ENCODE results near the gene ARHGEF40.

The ARHGEF40 gene

DNA sequence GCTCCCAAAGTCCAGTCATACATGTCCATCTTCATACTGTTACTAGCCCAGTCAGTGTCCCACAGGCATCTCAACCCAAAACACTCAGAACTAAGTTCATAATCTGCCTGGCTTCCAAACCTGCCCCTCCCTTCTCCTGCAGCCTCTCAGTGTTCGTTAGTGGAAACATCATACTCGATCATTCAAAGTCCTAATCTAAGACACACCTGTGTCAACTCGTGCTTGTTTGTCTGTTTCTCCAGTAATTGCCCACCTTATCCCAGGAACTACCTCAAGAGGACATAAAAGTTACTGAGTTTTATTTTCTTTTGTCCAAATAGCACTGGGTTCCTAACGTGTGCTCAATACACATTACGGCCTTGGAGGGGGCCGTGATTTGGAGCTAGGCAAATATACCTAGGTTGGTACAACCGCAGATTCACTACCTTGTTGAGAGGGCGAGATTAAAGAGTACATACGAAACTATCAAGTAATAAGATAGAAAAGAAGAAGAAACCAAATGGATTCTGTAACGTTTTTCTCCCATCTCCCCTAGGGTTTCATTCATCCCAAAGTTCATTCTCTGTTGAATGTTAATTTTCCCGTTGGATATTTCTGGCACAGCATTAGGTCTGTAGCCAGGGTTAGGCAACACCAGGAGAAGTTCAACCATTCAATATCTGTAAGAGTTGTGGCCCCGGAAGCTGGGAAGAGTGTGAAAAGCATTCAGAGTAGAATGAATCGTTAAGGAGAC lies 9.3 kb upstream of the ARHGEF40 start:
- no peak for DNase-seq

DNA sequence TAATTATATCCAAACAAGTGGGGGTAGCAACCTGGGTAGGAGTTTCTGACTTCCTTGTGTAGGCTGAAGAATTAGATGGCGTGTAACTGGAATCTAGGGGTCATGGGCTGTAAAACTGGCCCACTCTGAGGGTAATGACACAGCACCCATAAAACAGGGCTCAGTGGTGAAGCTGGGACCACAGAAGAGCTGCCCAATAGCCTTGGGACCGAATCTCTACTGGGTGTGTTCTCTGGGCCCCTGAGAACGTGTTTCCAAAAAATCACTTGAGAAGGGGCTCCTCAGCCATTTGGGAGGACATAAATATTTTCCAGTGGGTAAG lies 8.8 kb upstream of the ARHGEF40 start:
- no peak for DNase-seq

DNA sequence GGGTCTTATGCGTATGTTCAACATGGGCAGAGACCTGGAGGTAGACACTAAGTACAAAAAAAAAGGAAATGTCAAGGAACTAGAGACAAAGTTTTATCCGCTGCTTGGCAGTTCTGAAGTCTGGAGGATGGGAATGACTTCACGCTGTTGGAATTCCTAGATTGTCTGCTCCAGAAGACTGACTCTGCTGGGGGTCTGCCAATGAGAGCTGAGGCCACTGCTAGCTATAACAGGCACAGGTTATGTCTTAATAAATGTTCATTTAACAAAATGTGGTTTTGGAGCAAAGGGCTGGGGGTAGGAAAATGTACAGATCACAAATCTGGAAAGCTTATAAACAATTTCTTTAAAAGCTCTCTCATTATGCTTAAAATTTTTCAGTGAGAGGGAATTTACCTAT lies 6.6 kb upstream of the ARHGEF40 start:
- no peak for DNase-seq

DNA sequence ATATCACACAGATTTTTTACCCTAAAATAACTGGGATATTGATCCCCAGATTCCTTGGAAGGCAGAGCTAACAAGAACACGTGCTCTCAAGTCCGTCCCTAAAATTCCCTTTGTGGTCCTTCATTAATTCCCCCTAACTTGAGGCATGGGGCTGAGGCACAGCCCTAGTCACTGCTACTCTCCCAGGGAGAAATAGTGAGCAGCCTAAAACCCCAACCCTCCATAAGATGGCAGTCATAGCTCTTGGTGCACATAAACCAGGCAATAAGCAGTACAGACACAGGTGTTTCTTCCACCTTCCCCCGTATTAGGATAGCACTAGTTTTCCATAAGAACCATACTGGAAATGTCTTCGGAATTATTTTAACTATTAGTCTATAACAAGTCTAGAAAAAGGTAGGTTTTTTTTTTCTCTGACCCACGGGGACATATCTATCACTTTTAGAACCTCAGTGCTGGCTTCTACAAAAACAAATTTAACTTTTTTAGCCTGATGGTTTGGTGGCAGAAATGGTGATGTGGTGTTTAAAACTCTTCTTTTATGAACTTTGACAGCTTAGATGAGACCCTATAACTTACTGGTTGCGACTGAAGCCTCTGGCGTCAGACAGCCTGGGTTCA lies 3.1 kb upstream of the ARHGEF40 start:
- no peak for DNase-seq

DNA sequence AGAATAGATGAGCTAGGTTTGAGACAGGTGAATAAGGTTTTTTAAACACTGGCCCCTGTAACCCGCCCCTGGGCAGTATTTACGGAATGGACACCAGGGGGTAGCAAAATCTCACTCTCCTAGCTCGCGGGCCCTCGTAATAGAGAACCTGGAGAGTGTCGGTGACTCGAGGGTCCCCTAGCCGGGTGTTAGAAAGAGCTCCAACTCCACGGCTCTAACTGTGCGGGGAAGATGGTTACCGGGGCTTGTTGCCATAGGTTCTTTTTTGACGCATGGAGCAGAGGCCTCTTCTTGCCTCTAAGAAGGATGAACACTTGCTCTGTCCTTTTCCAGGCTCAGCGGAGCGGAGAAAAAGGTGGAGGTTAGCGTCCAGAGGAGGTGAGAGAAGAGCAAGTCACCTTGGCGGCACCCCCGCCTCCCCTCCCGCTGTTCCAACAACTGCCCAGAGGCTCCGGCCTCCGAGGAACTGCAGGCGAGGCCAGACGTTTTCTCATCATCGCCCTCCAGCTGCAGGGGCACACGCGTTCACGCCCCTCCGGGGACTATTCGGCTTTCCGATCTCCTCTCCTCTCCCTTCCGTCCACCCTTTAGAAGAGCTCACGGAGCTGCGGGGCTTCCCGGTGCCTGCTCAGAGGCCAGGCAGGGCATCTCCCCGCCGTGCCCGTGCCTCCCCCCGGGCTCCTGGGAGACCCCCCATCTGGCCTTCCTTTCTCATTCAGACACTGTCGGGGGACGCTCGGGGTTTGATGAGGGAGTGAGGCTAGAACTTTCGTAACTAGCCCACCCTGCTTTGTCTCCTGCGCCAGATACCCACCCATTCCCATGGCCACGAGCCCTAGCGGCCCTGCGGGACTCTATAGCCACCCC lies 1.4 kb upstream of the ARHGEF40 start:
- DNase-seq: peak in 1 of 2 experiments; percentile 47

DNA sequence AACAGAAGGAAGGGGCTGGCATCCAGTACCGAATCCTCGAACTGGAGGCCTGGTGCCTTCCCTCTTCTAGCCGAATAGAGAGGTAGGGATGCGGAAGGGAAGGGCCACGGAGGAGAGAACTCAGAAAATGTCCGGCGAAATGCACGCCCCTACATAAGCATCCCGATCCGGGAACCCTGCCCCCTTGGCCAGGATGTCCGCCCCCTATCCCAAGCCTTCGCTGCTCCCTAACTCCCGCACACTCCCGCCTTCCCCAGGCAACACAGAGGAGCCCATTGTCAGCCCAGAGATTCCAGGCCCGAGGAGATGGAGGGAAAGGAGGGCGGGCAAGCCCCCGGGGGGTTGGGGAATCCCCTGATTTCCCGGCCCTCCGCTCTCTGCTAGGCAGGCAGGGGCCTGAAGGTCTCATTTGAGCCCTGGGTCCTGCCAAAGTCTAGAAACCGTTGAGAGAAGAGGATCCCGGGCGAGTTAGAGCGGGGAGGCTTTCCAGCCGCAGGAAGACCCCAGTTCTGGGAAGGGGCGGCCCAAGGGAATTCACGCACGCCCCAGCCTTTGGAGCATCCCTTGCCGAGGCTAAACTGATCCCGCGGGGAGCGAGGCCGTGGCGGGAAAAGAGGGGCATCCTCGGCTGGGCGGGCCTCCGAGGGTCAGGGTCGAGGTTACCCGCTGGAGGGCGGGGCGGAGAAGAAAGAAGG lies 569 bp upstream of the ARHGEF40 start:
- DNase-seq: no peak

DNA sequence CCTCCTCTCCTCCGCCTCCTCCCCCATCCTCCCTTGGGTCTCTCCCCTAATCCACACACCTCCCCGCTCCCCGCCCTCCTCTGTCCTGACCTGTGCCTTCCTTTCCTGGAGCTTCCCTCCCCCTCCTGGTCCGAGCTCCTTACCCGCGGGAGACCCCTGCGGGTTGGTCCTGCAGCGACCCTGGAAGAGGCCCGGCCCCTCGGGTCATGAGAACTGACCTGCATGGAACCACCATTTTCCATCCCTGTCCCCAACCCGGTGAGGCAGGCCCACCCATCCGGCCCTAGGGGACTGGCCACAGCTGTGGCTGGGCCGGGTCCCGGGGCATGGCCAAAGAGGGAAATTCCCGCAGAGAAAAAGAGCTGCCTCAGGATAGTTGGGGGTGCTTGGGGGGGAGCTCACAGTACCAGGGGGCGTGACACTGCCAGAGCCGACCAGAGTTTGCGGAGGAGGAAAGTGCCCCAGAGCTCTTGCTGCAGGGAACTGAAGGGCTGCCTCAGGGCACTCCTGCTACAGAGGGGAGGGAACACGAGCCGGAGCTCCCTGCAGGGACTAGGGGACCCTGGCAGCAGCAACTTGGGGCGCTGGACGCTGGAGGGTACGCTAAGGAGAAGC lies 613 bp downstream of the ARHGEF40 start:
- DNase-seq: no peak

DNA sequence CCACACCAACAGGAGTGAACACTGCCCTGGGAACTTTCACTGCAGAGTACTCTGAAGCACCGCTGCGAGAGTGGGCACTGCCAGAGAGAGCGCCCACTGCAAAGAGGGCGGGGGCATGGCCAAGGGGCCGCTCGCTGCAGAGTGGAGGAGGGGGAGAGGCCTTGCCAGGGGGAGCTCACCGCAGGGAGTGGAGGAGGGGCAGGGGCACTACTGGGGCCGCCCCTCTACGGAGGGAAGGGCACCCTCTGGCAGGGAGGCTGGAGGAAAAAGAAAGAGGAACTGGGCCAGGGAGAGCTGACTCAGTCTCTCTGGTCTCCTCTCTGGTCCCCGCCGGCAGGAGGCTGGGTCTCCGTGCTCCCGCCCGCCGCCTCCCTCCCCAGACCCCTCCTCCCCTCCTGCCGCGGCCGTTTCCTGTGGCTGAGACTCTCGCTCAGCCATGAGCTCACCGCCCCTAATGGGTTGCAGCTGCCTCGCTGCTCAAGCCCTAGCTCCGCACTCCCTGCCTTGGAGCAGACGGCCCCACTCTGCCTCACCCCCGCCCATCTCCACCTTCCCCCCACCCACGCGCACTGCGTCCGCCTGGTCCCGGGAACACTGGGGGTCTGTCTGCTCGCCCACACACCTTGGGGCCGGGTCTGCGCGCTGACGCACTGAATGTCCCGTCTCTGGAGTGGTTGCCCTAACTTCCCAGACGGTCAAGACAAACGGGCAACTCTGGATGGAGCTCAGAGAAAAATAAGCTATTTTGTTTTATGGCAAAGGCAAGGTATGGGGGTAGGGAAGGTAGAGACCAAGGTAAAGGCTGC lies 1.3 kb downstream of the ARHGEF40 start:
- no peak for DNase-seq

DNA sequence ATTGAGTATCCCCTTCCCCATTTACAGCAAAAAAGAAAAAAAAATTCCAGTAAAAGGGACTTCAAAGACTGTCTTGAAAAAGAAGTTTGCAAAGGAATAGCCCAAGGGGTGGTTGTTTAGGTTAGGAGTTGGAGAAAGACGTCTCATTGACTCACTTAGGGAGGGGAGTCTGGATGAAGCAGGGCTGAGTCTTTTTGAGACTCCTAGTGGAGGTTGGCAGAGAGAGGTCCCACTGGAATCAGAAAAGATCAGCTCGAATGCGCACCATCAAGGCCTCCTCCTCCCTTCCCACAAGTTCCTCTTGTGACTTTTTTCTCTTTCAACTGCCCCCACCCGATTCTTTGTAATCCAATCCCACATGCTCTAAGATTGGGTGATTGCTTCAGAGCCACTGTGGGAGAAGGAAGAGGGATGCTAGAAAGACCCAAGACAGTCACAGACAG lies 1.9 kb downstream of the ARHGEF40 start:
- DNase-seq: no peak

DNA sequence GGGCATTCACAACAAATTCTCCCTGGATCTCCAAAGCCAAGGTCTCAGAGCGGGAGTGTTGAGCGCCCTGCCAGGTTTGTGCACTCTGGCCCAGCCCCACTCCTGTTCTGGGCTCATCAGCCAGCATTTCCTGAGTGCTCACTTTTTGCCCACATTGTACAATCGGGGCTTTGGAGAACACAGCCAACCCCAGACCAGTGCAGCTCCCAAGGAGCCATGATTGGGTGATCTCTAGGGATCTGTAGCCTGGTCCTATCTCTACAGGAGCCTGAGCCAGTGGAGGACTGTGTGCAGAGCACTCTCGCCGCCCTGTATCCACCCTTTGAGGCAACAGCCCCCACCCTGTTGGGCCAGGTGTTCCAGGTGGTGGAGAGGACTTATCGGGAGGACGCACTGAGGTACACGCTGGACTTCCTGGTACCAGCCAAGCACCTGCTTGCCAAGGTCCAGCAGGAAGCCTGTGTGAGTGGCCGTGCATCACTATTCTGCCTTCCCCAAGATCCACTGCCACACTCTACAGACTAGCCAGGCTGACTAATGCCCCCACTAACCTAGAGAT lies 2.8 kb downstream of the ARHGEF40 start:
- DNase-seq: no peak

DNA sequence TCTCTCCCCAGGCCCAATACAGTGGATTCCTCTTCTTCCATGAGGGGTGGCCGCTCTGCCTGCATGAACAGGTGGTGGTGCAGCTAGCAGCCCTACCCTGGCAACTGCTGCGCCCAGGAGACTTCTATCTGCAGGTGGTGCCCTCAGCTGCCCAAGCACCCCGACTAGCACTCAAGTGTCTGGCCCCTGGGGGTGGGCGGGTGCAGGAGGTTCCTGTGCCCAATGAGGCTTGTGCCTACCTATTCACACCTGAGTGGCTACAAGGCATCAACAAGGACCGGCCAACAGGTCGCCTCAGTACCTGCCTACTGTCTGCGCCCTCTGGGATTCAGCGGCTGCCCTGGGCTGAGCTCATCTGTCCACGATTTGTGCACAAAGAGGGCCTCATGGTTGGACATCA lies 3.8 kb downstream of the ARHGEF40 start:
- no peak for DNase-seq

DNA sequence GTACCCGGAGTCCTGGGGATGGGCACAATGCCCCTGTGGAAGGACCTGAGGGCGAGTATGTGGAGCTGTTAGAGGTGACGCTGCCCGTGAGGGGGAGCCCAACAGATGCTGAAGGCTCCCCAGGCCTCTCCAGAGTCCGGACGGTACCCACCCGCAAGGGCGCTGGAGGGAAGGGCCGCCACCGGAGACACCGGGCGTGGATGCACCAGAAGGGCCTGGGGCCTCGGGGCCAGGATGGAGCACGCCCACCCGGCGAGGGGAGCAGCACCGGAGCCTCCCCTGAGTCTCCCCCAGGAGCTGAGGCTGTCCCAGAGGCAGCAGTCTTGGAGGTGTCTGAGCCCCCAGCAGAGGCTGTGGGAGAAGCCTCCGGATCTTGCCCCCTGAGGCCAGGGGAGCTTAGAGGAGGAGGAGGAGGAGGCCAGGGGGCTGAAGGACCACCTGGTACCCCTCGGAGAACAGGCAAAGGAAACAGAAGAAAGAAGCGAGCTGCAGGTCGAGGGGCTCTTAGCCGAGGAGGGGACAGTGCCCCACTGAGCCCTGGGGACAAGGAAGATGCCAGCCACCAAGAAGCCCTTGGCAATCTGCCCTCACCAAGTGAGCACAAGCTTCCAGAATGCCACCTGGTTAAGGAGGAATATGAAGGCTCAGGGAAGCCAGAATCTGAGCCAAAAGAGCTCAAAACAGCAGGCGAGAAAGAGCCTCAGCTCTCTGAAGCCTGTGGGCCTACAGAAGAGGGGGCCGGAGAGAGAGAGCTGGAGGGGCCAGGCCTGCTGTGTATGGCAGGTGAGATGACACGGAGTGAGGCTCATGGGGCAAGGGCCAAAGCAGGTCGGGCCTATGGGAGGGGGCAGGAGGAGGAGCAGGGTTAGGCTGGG lies 4.5 kb downstream of the ARHGEF40 start:
- no peak for DNase-seq

DNA sequence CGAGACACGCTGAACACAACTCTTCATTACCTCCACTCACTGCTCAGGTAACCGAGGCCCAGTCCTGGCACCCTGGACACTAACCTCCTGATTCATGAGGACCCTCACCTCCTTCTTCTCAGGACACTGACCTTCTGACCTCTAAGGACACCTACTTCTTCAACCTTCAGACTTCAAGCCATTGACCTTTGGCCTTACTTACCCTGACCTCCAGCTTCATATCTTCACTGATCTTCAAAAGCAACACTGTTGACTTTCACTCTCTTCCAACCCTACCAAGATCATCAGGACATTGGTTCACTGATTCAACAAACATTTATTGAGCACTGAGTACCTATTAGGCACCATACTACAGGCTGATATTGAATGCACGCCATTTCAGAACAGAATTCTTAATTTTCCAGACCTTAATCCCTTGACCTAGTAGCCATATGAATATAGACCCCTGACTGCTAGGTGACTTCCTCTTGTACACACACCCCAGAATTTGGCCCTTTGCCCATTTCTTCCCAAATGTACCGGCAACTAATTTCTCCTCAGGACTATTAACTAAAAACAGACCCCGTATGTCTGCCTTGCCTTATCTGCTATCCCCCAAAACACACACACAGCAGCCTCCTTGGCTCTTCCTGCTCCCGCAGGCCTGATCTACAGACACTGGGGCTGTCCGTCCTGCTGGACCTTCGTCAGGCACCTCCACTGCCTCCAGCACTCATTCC lies 5.8 kb downstream of the ARHGEF40 start:
- no peak for DNase-seq

DNA sequence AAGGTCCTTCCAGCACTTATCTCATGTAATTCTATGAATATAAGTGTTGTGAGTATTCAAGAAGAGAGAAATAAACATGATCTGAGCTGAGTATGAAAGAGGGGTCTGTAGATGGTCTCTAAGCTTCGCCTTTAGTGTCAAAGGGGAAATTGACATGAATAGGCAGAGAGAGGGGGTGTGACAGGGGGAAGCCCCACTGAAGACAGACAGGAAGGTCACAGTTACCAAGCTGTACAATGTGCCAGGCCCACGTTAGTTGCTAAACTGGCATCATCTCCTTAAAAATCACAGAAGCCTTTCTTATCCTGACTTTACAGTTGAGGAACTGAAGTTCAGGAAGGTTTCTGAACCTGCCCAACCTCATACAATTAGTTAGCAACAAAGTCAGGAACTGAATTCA lies 7.6 kb downstream of the ARHGEF40 start:
- DNase-seq: no peak

DNA sequence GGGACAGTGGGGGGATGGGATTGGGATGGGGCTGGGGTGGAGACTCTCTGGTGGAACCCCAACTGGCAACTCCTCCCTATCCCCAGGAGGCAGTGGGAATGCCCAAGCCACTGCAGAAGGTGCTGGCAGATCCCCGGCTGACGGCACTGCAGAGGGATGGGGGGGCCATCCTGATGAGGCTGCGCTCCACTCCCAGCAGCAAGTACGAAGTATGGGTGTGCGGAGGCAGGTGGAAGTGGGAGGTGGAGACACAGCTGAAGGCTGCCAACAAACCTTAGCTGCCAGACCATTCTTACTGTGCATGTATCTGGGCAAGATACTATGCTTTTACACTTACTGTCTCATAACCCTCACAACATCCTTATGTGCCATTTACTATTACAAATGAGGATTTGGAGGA lies 8.2 kb downstream of the ARHGEF40 start:
- no peak for DNase-seq

DNA sequence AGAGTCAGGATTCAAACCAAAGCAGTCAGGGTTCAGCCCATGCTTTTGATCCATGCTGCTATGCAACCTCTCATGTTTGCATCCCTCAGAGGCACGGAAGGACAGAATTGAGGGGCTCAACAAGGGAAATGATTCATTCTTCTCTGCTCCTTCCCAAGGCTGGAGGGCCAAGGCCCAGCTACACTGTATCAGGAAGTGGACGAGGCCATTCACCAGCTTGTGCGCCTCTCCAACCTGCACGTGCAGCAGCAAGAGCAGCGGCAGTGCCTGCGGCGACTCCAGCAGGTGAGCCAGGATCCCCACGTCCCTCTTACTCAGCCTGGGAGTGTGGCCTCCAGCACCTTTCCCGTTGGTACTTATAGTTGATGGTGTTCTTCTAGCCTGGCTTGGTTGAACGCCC lies 8.6 kb downstream of the ARHGEF40 start:
- DNase-seq: no peak

DNA sequence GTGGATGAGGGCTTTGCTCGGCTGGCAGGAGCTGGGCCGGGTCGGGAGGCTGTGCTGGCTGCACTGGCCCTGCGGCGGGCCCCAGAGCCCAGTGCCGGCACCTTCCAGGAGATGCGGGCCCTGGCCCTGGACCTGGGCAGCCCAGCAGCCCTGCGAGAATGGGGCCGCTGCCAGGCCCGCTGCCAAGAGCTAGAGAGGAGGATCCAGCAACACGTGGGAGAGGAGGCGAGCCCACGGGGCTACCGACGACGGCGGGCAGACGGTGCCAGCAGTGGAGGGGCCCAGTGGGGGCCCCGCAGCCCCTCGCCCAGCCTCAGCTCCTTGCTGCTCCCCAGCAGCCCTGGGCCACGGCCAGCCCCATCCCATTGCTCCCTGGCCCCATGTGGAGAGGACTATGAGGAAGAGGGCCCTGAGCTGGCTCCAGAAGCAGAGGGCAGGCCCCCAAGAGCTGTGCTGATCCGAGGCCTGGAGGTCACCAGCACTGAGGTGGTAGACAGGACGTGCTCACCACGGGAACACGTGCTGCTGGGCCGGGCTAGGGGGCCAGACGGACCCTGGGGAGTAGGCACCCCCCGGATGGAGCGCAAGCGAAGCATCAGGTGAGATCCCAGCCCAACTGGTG lies 11.5 kb downstream of the ARHGEF40 start:
- no peak for DNase-seq

DNA sequence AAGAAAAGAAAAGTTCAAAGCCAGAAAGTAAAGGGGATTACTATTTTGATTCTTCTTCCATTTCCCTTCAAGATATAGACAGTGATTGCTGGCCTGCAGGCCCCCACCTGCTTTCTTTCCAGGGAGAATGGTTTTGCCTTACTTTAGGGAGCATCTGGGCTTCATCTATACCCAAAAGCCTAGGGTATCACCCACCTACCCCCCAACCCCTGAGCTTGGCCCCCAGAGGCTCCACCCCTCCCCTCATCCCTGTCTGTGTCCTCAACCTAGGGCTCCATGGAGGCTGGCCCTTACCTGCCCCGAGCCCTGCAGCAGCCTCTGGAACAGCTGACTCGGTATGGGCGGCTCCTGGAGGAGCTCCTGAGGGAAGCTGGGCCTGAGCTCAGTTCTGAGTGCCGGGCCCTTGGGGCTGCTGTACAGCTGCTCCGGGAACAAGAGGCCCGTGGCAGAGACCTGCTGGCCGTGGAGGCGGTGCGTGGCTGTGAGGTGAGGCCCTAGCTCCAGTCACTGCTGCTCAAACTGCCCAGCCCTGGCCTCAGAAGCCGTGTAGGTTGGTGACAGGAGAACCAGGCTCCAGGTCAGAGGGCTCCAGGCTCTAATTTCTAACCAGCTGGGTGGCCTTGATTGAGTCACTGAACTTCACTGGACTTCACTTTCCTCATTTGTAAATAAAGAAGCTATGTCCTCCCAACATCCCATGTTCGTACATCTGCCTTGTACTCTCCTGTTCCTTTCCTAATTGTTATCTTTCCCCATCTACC lies 13.6 kb downstream of the ARHGEF40 start:
- DNase-seq: no peak

DNA sequence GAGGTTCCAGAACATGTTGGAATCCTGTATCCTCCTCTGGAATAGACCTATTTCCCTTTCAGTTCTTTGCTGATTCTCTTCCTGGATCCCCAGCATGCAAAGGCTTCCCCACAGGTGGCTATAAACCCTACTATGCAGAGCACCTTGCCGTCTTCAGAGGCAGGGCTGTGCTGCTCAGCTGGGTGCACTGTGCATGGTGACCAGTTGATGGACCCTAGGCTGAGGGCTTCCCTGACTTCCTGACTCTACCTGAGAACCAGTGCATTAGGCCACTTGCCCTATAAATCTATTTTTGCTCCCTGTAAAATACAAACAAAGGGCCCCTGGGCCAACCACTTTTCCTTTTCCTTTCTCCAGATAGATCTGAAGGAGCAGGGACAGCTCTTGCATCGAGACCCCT lies 14.3 kb downstream of the ARHGEF40 start:
- no peak for DNase-seq
